GM18519 (cell line): ENCODE data around the gene ACTR1A.

Experiments
- ATAC-seq: cut with Tn5 transposase; IDR thresholded peaks from one replicate; pipeline ENCODE4 v1.9.1; 2021; ENCODE audit warnings: mild to moderate bottlenecking, moderate library complexity; ENCODE audit not compliant: unreplicated experiment, low FRiP score

ACTR1A gene

DNA sequence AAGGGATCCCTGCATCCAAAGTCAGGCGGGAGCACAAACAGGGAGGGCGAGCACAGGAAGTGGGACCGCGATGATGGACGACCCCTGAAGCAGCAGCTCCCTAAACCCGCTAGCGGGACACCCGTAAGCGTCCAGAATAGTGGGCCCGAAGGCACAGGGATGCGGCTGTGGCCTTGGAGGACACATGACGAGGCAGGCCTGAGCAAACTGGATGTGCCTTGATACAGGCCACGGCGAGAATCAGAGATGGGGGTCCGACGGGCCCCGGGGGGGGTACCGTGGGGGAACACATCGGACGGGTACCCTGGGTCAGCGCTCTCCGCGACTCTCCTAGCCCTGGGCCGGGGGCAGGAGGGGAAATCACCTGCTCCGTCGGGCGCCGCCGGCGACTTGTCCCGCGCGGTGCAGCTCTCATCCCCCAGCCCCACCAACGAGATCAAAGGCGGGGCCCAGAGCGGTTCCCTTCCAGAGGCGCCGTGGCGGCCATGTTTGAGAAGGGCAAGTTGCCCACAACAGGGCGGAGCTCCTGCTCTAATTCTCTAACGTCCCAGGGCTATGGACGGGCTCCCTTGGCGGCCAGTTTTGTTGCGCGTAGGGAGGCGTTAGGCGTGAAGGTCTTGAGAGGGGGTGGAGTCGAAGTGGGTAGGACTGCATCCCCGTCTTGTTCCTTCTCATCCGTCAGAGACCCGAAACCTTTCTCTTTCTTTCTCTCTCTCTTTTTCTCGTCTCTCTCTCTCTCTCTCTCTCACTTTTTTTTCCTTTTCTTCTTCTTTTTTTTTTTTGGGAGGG is 70.2 kb downstream of the ACTR1A start, which contains the start of gene CUEDC2:
TSS of gene CUEDC2 (minus strand) at position 413 of the 789 bp plus-strand sequence. CDS start 7,386 bp downstream, outside the sequence.
- peak; percentile 67 for ATAC-seq

DNA sequence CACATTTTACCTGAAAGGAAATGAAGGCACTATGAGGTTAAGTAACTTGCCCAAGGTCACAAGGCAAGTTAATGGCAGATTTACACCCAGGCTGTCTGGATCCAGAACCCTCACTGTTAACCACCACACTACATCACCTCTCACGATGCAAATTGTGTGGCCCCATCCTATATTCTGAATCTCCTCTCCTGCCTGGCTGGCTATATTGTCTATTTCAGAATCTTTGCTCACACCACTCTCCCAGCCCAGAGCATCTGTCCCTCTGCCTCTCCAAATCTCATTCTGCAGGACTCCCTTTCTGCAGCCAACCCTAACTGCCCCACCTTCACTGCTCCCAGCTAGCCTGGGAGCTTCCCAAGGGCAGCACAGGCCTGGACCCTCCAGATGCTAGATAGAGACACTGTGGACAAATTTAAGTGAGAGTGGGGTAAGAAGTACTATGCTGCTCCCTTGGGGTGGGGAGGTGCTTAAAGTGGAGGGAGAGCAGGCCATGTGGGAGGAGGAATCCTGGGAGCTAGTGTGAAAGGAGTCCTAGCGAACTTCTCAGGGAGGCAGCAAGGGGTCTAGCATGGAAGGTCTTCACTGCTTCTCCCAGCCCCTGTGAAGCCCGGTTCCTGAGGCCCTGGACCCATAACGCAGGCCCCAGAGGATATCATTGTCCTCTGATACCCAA is 70.9 kb downstream of the ACTR1A start:
- no peak for ATAC-seq

DNA sequence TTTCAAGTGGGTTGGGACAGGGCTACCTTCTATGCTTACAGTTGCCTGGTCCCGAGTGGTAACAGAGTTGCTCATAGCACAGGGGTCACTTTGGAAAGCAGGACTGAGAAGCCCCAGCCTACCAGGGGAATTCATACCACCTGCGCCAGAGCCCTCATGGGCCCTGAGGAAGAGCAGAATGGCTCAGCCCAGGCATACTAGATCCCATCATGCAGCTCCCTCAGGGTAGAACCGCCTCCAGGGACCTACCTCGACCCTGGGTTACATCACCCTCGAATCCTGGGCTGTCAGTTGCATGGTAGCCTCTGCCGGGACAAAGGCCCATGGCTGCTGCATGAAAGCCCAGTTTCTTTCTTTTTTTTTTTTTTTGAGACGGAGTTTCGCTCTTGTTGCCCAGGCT is 73.0 kb downstream of the ACTR1A start:
- ATAC-seq: no peak
